ENCODE data around the gene INSC. TPM values are rescaled to one million over a fixed set of nuclear protein-coding genes. Genes with fewer than 3 reads are reported as not detected.

The INSC gene
- total RNA-seq, 1 experiment from 2014 or later, result not detected

GRCh38 chr11:15222777-15223176 lies 108.1 kb downstream of the INSC start:
- Histone ChIP-seq H3K9me3 (no peaks in the 10 kb centered on the region), H3K36me3 (ENCODE audit: control insufficient read depth, insufficient read depth, low read length) (no peaks in the 10 kb centered on the region), H3K4me3 (ENCODE audit: low read depth, low read length) (no peak overlapping the region), H3K27me3 (replicated peaks; ENCODE audit: control insufficient read depth, insufficient read depth, low read length) (no peaks in the 10 kb centered on the region), H3K4me1 (no peaks in the 10 kb centered on the region)
- no peak overlapping the region for H3K4me3 Mint-ChIP-seq (ENCODE audit: unreplicated experiment)
- ChIA-PET CTCF (no interaction called here), POLR2A (no interaction called here)
- no peaks in the 10 kb centered on the region for H3K4me1 Mint-ChIP-seq (ENCODE audit: low read depth, unreplicated experiment)
- H3K27me3 Mint-ChIP-seq (ENCODE audit: insufficient read depth, unreplicated experiment), result peaks cover 6% of the 10 kb centered on the region
- DNase-seq, result no peak
- no TSS peak for BruUV-seq (replicated peaks)
- H3K36me3 Mint-ChIP-seq (ENCODE audit: insufficient read depth, unreplicated experiment), result no peaks in the 10 kb centered on the region
- H3K9me3 Mint-ChIP-seq (ENCODE audit: unreplicated experiment), result no peaks in the 10 kb centered on the region
- no peak overlapping the region for H3K27ac Mint-ChIP-seq (ENCODE audit: unreplicated experiment)
- intact Hi-C loops (cut with micrococcal nuclease; ENCODE audit: unreplicated experiment), result no loop called here
- TF ChIP-seq, protein P1, sequence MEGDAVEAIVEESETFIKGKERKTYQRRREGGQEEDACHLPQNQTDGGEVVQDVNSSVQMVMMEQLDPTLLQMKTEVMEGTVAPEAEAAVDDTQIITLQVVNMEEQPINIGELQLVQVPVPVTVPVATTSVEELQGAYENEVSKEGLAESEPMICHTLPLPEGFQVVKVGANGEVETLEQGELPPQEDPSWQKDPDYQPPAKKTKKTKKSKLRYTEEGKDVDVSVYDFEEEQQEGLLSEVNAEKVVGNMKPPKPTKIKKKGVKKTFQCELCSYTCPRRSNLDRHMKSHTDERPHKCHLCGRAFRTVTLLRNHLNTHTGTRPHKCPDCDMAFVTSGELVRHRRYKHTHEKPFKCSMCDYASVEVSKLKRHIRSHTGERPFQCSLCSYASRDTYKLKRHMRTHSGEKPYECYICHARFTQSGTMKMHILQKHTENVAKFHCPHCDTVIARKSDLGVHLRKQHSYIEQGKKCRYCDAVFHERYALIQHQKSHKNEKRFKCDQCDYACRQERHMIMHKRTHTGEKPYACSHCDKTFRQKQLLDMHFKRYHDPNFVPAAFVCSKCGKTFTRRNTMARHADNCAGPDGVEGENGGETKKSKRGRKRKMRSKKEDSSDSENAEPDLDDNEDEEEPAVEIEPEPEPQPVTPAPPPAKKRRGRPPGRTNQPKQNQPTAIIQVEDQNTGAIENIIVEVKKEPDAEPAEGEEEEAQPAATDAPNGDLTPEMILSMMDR (IDR thresholded peaks at IDR 0.05; ENCODE audit: insufficient read depth in 1 of 2, low read depth in 1 of 2, low read length in 1 of 2, severe bottlenecking in 1 of 2, unreplicated experiment in 1 of 2), result no peak

DNA sequence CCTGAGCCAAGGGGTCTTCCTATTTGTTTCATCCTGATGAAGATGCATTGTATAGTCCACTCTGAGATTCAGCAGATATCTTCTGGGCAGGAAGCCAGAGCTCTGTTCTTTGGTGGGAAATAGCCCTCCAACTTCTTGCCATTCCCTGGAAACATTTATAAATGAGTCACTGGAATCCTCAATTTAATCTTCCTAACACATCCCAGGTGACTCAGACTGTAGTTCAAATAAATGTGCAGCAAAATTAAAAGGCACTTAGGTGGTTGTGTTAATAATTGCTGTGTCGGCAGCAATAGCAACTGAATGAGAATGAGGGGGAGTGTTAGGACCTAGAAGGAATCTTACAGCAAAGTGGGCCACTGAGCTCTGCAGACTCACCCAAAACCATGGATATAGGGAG lies 108.6 kb downstream of the INSC start:
- Histone ChIP-seq H3K36me3 (ENCODE audit: control insufficient read depth, insufficient read depth, low read length) (no peaks in the 10 kb centered on the region), H3K4me3 (ENCODE audit: low read depth, low read length) (no peak overlapping the region), H3K27me3 (replicated peaks; ENCODE audit: control insufficient read depth, insufficient read depth, low read length) (no peaks in the 10 kb centered on the region), H3K4me1 (no peaks in the 10 kb centered on the region), H3K9me3 (no peaks in the 10 kb centered on the region)
- no peak for DNase-seq
- H3K4me3 Mint-ChIP-seq (ENCODE audit: unreplicated experiment), result no peak overlapping the region
- H3K4me1 Mint-ChIP-seq (ENCODE audit: low read depth, unreplicated experiment), result no peaks in the 10 kb centered on the region
- no peaks in the 10 kb centered on the region for H3K36me3 Mint-ChIP-seq (ENCODE audit: insufficient read depth, unreplicated experiment)
- no TSS peak for BruUV-seq (replicated peaks)
- peaks cover 6% of the 10 kb centered on the region for H3K27me3 Mint-ChIP-seq (ENCODE audit: insufficient read depth, unreplicated experiment)
- H3K9me3 Mint-ChIP-seq (ENCODE audit: unreplicated experiment), result no peaks in the 10 kb centered on the region
- intact Hi-C loops (cut with micrococcal nuclease; ENCODE audit: unreplicated experiment), result no loop called here
- ChIA-PET CTCF (interaction anchor here (1.4 kb wide), 1 partner anchor 35 kb away, joined by 3 read pairs; no protein-coding TSS in a partner anchor), POLR2A (no interaction called here)
- no peak overlapping the region for H3K27ac Mint-ChIP-seq (ENCODE audit: unreplicated experiment)
- TF ChIP-seq, protein P1 (IDR thresholded peaks at IDR 0.05; ENCODE audit: insufficient read depth in 1 of 2, low read depth in 1 of 2, low read length in 1 of 2, severe bottlenecking in 1 of 2, unreplicated experiment in 1 of 2), result no peak

DNA sequence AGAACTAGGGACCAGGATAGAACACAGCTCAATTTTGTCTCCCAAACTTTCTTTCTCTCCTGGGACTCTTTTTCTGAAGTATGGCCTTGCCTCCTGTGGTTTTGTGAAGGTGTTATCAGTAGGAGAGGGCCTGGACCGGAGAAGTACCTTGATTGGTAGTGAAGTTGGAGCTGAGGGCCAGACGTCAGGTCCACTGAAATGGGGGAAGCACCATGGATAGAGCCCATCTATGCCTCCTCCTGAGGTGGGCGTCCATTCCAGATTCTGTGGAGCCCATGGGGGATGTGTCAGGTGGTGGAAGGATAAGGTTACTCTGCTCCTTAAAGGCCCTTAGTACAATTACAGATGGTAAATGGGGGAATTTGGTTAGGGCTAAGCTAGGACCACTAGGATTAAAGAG lies 109.7 kb downstream of the INSC start:
- no TSS peak for BruUV-seq (replicated peaks)
- Histone ChIP-seq H3K4me1 (no peaks in the 10 kb centered on the region), H3K4me3 (ENCODE audit: low read depth, low read length) (no peak overlapping the region), H3K27me3 (replicated peaks; ENCODE audit: control insufficient read depth, insufficient read depth, low read length) (no peaks in the 10 kb centered on the region), H3K36me3 (ENCODE audit: control insufficient read depth, insufficient read depth, low read length) (no peaks in the 10 kb centered on the region), H3K9me3 (no peaks in the 10 kb centered on the region)
- no peak for DNase-seq
- TF ChIP-seq, protein P1 (IDR thresholded peaks at IDR 0.05; ENCODE audit: insufficient read depth in 1 of 2, low read depth in 1 of 2, low read length in 1 of 2, severe bottlenecking in 1 of 2, unreplicated experiment in 1 of 2), result no peak
- ChIA-PET POLR2A (no interaction called here), CTCF (interaction anchor here (1.0 to 1.4 kb wide), 2 partner anchors 14 to 34 kb away, joined by 3 read pairs; no protein-coding TSS in a partner anchor)
- Mint-ChIP-seq H3K4me1 (ENCODE audit: low read depth, unreplicated experiment) (no peaks in the 10 kb centered on the region), H3K4me3 (ENCODE audit: unreplicated experiment) (no peak overlapping the region), H3K27me3 (ENCODE audit: insufficient read depth, unreplicated experiment) (peaks cover 6% of the 10 kb centered on the region), H3K36me3 (ENCODE audit: insufficient read depth, unreplicated experiment) (no peaks in the 10 kb centered on the region), H3K27ac (ENCODE audit: unreplicated experiment) (no peak overlapping the region), H3K9me3 (ENCODE audit: unreplicated experiment) (no peaks in the 10 kb centered on the region)
- intact Hi-C loops (cut with micrococcal nuclease; ENCODE audit: unreplicated experiment), result no loop called here
